Activated CD8-positive, alpha-beta memory T cell treated with anti-CD3 and anti-CD28 coated beads, Interleukin-2, amount 50 U/mL, for 4 hours (primary cell): Measurements from ENCODE around the gene UBE2F.

ENCODE experiments used
- DNase-seq: peaks from one replicate; pipeline ENCODE4 v3.0.0-alpha.2; 2020

The UBE2F gene, protein sequence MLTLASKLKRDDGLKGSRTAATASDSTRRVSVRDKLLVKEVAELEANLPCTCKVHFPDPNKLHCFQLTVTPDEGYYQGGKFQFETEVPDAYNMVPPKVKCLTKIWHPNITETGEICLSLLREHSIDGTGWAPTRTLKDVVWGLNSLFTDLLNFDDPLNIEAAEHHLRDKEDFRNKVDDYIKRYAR

DNA sequence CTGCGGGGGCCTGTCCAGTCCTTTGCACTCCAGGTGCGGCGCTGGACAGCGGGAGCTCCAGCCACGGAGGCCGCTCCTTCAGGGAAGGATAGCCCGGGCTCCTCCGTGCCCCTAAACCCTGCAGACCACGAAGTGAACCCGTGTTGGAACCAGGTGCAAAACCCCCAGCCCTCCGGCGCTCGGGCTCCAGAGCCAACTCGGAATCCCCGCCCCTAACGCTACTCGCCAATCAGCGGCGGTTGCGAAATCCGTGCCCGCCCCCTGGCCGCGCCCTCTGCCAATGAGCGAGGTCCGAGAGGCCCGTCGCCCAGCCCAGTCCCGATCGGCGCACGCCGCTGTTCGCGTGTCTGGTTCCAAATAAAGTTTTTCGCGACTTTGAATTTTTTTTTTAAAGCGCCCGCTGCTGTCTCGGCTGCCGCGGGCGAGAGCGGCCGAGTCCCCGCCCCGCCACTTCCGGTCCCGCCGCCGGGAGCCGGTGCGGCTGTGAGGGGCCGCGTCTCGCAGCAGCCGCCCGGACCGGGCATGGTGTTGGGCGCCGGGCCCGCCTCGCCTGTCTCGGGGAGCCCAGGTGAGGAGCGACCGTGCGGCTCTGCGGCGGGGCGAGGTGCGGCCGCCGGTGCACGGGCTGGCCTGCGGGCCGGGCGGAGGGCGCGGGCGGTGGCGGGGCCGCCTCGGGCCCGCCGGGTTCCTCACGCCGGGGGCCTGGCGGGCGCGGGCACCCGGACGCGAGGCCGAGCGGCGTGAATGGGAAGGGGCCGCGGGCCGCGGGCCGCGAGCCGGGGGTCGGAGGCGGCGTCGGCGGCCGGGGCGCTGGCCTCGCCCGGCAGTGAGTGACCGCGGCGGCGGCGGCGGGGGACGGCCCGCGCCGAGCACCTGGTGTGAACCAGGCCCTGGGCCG is at the start of gene UBE2F:
Gene UBE2F (plus strand): TSS at position 450 of the 898 bp plus-strand sequence. CDS start 6,094 bp downstream, outside the sequence.
- DNase-seq = peak; percentile 97

- no peak for DNase-seq
Observed at GRCh38 chr2:237917696-237918374, 49.0 kb upstream of the UBE2F start.

DNA sequence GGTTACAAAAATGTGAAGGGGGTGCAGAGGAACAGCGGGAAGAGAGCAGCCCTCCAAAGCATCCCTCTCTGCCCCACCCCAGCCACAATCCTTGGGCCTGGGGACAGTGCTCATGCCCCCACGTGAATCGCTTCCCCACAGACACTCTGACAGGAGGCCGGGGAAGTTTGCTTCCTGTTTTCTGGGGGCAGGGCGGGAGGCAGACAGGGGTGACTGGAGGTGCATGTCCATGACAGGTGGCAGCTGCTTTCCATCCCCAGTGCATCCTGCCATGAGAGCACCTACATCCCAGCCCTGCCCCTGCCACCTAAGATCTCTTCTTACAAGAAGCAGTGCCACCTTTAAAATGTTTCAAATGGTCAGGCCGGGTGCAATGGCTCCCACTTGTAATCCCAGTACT is 47.2 kb upstream of the UBE2F start:
- no peak for DNase-seq

- no peak for DNase-seq
Observed at GRCh38 chr2:237920673-237921072, 46.1 kb upstream of the UBE2F start.

GRCh38 chr2:237921967-237922492 is 44.8 kb upstream of the UBE2F start:
- no peak for DNase-seq

DNA sequence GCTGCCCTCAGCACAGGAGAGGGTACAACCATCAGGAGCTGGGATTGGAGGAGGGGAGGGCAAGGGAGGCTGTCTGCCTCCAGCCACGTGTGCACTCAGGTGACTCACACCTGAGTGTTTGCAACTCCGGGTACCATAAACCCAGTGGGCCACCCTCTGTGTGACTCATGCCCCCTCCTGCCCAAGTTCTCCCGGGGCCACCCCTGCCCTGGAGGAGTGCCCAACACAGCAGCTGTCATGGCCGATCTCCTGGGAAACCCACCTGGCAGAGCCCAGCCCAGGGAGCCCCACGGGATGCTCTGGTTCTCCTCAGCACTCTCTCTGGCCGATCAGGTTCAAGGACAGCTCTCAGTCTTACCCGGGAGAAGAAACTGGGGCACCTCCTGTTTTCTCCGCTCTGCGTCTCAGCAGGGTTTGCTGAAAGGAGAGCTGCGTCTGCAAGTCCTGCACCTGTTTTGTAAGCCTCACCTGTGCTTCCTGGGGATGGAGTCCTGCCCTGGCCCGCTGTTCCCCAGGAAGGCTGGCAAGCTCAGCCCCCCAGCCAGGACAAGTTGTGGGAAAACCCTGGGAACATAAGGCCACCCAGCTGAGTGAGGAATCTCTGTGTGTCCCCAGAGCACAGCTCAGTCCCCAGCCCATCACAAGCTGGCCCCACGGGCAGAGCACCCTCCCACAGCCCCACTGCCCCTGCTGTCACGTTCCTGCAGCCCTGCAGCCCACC is 44.0 kb upstream of the UBE2F start:
- peak; percentile 28 for DNase-seq

DNA sequence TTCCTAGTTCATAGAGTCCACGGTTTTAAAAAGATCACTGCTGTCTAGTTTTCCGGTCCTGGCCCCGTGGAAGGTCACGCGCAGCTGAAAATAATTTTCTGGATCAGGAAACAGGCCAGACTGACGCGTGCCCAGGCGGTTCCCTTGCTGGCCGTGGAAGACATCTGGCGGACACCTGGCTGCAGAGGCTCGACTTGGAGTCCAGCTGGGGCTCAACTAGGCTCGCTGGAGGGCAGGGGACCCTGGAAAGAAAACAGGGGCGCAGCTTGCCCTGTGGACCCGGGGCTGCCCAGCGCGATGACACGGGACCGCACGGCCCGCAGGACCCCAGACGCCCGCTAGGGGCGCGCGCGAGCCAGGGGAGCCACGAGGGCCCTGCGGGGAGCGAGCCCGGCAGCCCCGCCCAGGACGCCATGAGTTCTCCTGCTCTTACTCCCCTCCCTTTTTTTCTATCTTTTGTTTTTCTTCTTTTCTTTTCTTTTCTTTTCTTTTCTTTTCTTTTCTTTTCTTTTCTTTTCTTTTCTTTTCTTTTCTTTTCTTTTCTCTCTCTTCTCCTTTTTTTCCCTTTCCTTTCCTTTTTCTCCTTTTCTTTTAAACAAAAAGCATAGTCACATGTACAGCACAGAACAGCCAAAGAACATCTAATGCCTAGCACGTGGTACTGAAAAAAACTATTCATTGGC is 43.2 kb upstream of the UBE2F start:
- DNase-seq = peak; percentile 83

DNA sequence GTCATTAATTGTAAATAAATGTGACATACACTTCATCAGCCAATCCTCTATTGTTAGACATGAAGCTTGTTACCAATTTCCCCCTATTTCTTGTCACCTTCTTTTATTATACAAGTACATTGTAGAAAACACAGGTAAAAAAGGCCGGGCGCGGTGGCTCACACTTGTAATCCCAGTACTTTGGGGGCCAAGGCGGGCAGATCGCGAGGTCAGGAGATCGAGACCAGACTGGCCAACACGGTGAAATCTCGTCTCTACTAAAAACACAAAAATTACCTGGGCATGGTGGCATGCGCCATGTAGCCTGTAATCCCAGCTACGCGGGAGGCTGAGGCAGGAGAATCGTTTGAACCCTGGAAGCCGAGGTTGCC is 42.7 kb upstream of the UBE2F start:
- DNase-seq = no peak

DNA sequence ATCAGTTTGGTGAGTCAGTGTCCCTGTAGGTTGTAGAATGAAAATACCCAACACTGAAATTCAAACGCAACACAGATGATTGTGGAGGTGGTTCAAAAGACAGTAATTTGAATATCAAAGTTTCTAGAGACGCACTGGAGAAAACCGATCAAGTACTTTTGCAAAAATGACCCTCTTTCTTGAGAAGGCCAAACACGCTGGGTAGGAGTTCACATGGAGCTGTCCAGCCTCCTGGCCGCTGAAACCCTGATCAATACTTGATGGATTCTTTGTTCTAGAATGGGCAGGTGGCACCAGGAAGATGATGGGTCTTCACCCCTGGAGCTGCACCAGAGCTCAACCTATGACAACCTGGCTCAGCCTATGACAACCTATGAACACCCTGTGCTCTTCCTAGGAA is 39.7 kb upstream of the UBE2F start:
- DNase-seq = no peak

- DNase-seq = no peak
Observed at GRCh38 chr2:237927986-237928385, 38.8 kb upstream of the UBE2F start.

DNA sequence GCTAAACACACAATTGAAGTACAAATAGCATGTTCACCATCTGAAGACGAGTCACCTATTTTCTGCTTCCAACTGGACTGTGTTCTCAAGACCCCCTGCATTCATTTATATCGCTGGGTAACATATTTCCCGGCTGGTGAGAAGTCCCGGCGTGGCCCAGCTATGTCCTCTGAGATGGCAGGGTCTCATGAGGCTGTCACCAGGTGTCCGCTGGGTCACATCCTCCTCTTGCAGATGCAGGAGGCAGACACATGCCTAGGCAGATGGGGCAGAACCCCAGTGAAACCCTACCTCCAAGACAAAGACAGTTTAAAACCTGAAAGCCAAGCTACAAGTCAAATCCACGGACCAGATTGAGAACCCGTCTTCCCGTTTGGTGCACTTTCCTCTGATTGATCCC is 36.8 kb upstream of the UBE2F start:
- DNase-seq = no peak

DNA sequence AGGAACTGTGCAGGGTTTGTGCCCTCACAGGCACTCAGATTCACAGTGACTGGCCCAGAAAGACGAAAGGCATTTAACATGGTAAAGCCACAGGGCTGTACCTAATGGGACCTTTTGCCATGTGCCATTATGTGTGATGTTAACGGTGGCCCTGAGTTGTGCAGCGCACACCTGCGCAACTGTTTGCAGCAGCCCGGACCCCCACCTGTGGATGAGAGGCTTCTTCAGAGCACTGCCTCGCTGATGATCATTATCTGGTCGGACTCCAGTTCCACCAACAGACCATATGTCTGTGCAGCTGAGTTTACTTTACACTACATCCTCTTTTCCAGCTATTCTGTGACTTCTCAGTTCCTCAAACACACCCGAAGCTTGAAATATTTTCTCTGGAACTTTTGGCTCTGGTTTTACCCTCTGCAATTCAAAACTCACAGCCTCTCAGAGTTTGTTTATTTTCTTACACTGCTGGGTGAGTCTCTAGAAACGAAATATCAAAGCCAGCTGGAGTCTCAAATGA is 35.6 kb upstream of the UBE2F start:
- no peak for DNase-seq

- no peak for DNase-seq
Observed at GRCh38 chr2:237932731-237933131, 34.1 kb upstream of the UBE2F start.

GRCh38 chr2:237934186-237934585 is 32.6 kb upstream of the UBE2F start:
- no peak for DNase-seq

- no peak for DNase-seq
Observed at GRCh38 chr2:237935740-237936452, 30.9 kb upstream of the UBE2F start.

DNA sequence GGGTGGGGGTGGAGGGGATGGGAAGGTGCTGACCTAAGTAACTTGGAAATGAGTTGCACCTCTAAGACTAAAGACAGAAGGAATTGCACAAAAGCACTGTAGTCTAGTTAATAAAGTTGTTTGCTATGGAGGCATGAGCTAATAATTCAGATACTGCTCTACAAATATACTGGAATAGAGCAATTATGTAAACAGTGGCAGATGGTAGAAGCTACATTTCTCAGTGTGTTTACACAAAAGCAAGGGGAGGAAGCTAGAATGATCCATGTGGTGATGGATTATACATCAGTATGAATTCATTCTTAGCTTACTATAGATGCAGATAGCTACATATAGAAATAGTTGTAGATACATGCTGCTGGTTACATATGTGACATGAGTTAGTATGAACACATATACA is 27.6 kb upstream of the UBE2F start:
- DNase-seq = no peak

DNA sequence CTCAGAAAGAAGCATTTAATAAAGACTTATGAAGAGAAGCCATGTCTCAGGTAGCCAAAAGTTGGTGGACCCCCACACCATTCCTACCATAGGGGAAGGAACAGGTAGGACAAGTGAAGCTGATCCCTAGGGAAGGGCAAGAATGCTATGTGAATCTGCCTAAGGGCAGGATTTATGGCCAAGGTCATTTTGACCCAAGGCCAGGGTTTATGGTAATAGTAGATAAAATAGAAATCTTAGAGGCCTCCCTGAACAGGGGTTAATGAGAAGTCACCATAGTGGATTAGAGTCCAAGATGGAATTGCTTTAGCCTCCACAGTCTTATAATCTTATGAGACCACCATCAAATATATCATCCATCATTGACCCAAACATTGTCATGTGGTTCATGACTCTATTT is 26.0 kb upstream of the UBE2F start:
- DNase-seq = no peak

DNA sequence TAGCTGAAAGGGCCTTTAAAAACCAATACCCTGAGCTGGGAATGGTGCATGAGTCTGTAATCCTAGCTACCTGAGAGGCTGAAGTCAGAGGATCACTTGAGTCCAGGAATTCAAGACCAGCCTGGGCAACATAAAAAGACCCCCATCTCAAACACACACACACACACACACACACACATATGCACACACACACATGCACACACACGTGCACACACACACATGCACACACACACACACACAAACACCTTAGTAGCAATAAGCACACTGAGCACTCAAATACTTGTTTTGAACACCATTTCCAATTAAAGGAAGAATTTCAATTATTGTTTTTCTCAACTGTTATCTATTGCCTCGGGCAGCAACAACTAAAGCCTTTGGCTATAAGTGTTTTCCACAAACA is 25.6 kb upstream of the UBE2F start:
- DNase-seq = no peak

GRCh38 chr2:237942513-237942899 is 24.3 kb upstream of the UBE2F start:
- no peak for DNase-seq

DNA sequence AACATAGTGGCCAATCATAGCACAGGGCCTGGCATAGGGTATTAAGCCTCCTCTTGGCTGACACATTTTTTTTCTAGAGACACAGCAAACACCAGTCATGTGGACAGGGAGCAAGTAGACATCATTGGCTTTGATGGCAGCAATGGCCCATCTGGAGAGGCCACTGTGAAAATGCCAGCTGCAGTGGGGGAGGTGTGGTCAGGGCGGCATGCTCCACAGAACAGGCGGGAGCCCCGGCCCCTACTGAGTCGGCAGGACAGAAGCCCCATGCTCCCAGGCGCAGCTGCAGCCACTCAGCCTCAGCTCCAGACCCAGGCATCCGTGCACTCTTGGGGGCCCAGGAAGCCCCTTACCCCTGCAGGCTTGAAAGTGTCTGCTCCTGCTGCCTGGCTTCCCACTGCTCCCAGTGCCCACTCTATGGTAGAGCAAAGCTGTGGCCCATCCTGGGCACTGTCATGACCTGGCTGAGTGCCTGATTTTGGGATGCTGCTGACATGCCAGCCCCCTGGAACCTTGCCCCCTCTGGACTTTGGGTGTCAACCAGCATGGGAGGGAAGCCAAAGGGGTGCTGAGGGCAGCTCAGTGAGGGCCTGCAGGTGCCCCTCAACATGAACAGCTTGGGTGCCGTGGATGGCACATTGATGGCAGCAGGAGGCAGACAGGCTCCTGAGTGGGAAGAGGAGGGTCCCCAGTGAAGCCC is 23.3 kb upstream of the UBE2F start:
- DNase-seq = no peak

- DNase-seq = no peak
Observed at GRCh38 chr2:237944302-237944701, 22.5 kb upstream of the UBE2F start.
